Kidney epithelial cell (primary cell): ENCODE results near the gene MOSMO. TPM values are rescaled to one million over a fixed set of nuclear protein-coding genes. Genes with fewer than 3 reads are reported as not detected.

Experiments used
- DNase-seq: peaks from one replicate; pipeline ENCODE4 v3.0.0-alpha.2; 2010; ENCODE audit warnings: low read depth
- H3K27me3 ChIP-seq: 2 replicates; pipeline ENCODE4 v1.6.0; 2011; ENCODE audit warnings: low read length; ENCODE audit not compliant: control insufficient read depth, insufficient read depth
- H3K36me3 ChIP-seq: 2 replicates; pipeline ENCODE4 v1.5.1; 2011; ENCODE audit warnings: low read length; ENCODE audit not compliant: control insufficient read depth, insufficient read depth
- H3K4me3 ChIP-seq: 2 replicates; pipeline ENCODE4 v1.5.1; 2011; ENCODE audit warnings: low read depth, mild to moderate bottlenecking, control low read depth, low read length
- total RNA-seq: library from RNA; depleted of rRNA; stranded (reverse); fragments of >200 nt; gene quantifications from 2 replicates; pipeline ENCODE4 v1.2.3, GENCODE V29; 2015
- TF ChIP-seq, protein P1 (sequence below): IDR thresholded peaks from 2 replicates; pipeline ENCODE4 v1.5.1; 2011; ENCODE audit warnings: mild to moderate bottlenecking, moderate library complexity, low read length, control low read depth, inconsistent platforms; ENCODE audit not compliant: insufficient read depth, poor library complexity, severe bottlenecking

The MOSMO gene
- total RNA-seq, 1 donor from 2014 or later = 8.5 TPM

DNA sequence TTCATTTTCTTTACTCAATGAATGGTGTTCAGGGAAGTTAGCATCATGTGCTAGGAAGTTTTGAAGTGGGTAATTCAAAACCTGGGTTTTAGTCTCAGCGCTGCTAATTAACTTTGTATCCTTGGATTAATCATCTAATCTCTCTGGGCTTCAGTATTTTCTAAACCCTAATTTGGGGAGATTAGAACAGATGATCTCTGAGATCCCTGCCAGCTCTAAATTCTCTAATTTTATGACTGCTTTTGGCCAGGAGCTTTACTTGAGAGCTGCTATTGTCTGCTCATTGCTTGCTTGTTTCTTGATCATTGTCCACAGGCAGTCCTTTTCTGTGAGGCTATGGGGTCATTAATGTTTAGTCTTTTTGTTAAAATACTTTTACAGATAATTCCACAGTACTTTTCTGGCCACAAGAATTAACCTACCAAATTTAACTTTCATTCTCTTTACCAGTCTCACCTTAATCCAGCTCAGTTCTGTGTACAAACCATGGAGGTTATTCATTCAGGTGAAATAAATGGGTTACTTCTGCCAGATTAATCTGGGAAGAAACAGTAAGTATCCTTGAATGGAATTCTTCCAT is 56.1 kb downstream of the MOSMO start:
- Histone ChIP-seq H3K4me3 (no peak overlapping the region), H3K27me3 (no peaks in the 10 kb centered on the region), H3K36me3 (no peaks in the 10 kb centered on the region)
- no peak for DNase-seq
- TF ChIP-seq, protein P1, sequence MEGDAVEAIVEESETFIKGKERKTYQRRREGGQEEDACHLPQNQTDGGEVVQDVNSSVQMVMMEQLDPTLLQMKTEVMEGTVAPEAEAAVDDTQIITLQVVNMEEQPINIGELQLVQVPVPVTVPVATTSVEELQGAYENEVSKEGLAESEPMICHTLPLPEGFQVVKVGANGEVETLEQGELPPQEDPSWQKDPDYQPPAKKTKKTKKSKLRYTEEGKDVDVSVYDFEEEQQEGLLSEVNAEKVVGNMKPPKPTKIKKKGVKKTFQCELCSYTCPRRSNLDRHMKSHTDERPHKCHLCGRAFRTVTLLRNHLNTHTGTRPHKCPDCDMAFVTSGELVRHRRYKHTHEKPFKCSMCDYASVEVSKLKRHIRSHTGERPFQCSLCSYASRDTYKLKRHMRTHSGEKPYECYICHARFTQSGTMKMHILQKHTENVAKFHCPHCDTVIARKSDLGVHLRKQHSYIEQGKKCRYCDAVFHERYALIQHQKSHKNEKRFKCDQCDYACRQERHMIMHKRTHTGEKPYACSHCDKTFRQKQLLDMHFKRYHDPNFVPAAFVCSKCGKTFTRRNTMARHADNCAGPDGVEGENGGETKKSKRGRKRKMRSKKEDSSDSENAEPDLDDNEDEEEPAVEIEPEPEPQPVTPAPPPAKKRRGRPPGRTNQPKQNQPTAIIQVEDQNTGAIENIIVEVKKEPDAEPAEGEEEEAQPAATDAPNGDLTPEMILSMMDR = no peak

DNA sequence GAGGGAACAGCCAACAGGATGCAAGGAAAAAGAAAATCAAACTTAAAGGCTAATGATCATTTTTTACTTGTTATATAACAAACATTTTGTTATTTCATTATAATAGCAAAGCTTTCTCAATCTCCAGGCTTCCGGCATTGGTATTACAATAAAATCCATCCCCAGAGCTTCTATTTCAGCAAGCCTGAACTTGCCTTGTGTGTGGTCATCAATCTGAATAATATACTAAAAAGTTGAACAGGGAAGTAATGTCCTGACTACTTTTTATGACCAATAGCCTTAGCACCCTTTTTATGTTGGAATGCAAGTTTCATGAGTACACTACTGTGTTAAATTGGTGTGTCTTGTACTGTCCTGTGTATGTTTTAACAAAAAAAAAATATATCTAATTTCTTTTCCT is 57.3 kb downstream of the MOSMO start:
- Histone ChIP-seq H3K27me3 (no peaks in the 10 kb centered on the region), H3K4me3 (no peak overlapping the region), H3K36me3 (no peaks in the 10 kb centered on the region)
- DNase-seq = no peak
- TF ChIP-seq, protein P1 = no peak

DNA sequence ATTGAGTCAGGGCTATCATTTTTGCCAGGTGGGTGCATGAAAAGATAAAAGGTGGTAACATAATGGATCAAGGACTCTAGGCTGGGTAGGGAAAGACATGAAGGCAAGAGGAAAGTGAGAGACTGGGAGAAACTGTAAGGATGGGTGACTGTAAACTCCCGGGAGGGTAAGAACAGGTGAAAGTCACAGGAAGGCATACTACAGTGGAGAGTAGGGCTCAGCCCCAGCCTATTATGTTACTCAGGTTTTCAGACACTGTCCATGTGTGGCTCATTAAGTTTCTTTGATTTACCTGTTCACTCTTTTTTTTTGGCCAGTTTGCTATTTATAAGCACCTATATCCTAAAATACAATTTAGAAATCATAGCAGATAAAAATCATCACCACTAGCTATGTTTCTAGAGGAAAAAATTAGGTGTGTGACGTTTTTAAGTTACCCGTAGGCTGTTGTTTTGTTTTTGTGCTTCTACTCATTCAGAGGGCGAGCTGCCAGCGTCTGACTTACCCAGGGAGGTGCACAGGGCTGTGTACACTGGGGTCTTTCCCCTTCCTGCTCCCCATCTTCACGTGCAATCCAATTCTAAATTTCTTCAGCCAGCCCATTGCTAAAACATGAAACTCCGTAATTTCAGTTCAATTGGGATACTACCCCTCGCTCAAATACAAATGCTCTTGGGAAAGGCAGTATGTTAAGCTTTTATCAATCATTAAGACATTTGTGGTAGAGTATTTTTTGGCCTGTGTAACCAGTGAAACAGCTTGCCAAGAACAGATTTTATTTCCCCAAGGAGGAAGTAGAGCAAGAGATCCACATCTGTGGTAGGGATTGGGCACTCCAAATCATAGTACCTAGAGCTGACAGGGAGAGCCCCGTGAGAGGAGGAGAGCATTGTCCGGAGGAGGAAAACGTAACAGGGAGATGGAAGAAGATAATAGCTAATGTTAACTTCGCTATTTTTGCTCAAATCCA is 62.7 kb downstream of the MOSMO start:
- Histone ChIP-seq H3K36me3 (no peaks in the 10 kb centered on the region), H3K4me3 (no peak overlapping the region), H3K27me3 (no peaks in the 10 kb centered on the region)
- no peak for DNase-seq
- TF ChIP-seq, protein P1 = no peak

DNA sequence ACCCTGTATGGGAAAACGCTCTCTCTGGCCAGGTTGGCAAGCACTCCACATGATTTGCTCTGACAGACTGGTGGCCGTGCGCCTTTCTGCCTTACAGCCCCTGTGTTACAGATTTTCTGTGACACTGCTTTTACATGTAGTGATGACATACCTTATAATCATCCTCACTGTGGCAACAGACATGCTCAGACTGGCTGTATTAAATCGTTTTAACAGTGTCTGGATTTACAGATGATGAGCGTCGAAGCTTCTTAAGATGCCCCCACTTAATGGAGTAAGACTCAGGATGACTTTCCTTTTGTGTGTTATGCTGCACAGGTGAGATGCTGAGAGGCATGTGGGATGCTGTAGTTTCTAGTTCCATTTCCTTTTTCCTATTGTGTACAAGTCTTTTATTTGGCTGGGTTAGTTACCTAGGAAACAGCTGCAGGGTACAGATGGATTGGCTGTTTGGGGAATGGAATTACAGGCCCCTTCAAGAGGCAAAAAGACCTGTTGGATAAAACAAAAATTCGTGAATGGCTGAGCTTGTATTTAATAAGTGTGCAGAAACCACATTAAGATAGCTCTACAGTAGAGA is 63.5 kb downstream of the MOSMO start:
- H3K27me3 ChIP-seq = no peaks in the 10 kb centered on the region
- H3K4me3 ChIP-seq = no peak overlapping the region
- DNase-seq = no peak
- TF ChIP-seq, protein P1 = no peak
- no peaks in the 10 kb centered on the region for H3K36me3 ChIP-seq

DNA sequence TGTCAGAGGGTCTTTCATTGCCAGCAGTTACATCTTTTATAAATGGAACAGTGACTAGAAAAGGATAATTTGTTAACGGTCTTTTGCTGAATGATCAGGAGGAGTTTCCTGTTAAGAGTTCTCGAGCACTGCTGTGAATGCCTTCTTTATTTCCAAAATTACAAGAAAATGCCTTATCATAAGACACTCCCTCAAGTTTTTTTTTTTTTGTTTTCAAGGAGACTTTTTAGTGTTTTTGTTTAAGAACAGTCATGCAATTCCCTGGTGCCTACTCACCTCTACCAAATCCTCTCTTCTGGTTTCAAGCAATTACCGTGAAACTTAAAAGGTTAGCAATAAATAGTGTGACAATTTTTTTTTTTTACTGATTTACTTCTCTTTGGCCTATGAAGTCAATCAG is 65.4 kb downstream of the MOSMO start:
- Histone ChIP-seq H3K27me3 (no peaks in the 10 kb centered on the region), H3K4me3 (no peak overlapping the region), H3K36me3 (no peaks in the 10 kb centered on the region)
- TF ChIP-seq, protein P1 = no peak
- DNase-seq = no peak
